Hepatocyte (in vitro differentiated cells): ENCODE data around the gene RAB12. TPM values are rescaled to one million over a fixed set of nuclear protein-coding genes. Genes with fewer than 3 reads are reported as not detected.

Experiments used
- DNase-seq: peaks from one replicate; pipeline ENCODE4 v3.0.0-alpha.2; 2016; ENCODE audit warnings: low spot score
- H2AFZ ChIP-seq: fragments of 200-600 bp; sonication (generic); 2 replicates; pipeline ENCODE4 v1.6.0; 2016; ENCODE audit warnings: antibody characterized with exemption, mild to moderate bottlenecking
- H3K27ac ChIP-seq: fragments of 200-600 bp; sonication (generic); 2 replicates; pipeline ENCODE4 v1.5.1; 2016; ENCODE audit warnings: mild to moderate bottlenecking
- H3K27me3 ChIP-seq: fragments of 200-600 bp; sonication (generic); 2 replicates; pipeline ENCODE4 v1.6.1; 2016
- H3K36me3 ChIP-seq: fragments of 200-600 bp; sonication (generic); replicated peaks from 2 replicates; pipeline ENCODE4 v1.5.1; 2016; ENCODE audit warnings: low read depth; ENCODE audit not compliant: insufficient read depth
- H3K4me1 ChIP-seq: fragments of 200-600 bp; sonication (generic); 2 replicates; pipeline ENCODE4 v1.5.1; 2016; ENCODE audit warnings: mild to moderate bottlenecking, moderate library complexity; ENCODE audit not compliant: insufficient read depth
- H3K4me2 ChIP-seq: fragments of 200-600 bp; sonication (generic); 2 replicates; pipeline ENCODE4 v1.6.0; 2016
- H3K4me3 ChIP-seq: fragments of 200-600 bp; sonication (generic); 2 replicates; pipeline ENCODE4 v1.5.1; 2016; ENCODE audit warnings: mild to moderate bottlenecking
- H3K79me2 ChIP-seq: fragments of 200-600 bp; sonication (generic); 2 replicates; pipeline ENCODE4 v1.6.0; 2017; ENCODE audit warnings: mild to moderate bottlenecking
- H3K9me2 ChIP-seq: fragments of 200-600 bp; sonication (generic); replicated peaks from 2 replicates; pipeline ENCODE4 v1.6.0; 2017; ENCODE audit warnings: mild to moderate bottlenecking; ENCODE audit not compliant: insufficient read depth
- H3K9me3 ChIP-seq: fragments of 200-600 bp; sonication (generic); 2 replicates; pipeline ENCODE4 v1.5.1; 2016; ENCODE audit warnings: low read depth, mild to moderate bottlenecking
- H4K20me1 ChIP-seq: fragments of 200-600 bp; sonication (generic); 2 replicates; pipeline ENCODE4 v1.6.0; 2016; ENCODE audit warnings: mild to moderate bottlenecking; ENCODE audit not compliant: insufficient read depth, poor library complexity, severe bottlenecking
- EZH2 ChIP-seq: fragments of 200-600 bp; sonication (generic); IDR thresholded peaks from 2 replicates; pipeline ENCODE4 v1.6.1; 2016; ENCODE audit warnings: antibody characterized with exemption, mild to moderate bottlenecking, borderline replicate concordance
- EZH2phosphoT487 ChIP-seq: fragments of 200-600 bp; sonication (generic); IDR thresholded peaks from one replicate; pipeline ENCODE4 v1.6.1; 2018; ENCODE audit warnings: antibody characterized with exemption, mild to moderate bottlenecking, low read depth, moderate library complexity; ENCODE audit not compliant: unreplicated experiment, severe bottlenecking
- WGBS: methylation state at CpG from one replicate; pipeline ENCODE4 v1.1.6; 2016; ENCODE audit warnings: low lambda C conversion rate; ENCODE audit errors: missing lambda C conversion rate; 5-methylcytosine and 5-hydroxymethylcytosine counted together
- polyA plus RNA-seq: library from polyadenylated mRNA; unstranded; fragments of >200 nt; fragmentation: Nextera tagmentation; extraction: Ambion mirVana; gene quantifications from 2 replicates; pipeline ENCODE4 v1.2.1, GENCODE V29; 2016
- total RNA-seq: library from RNA; depleted of rRNA; stranded (reverse); fragments of >200 nt; gene quantifications from 2 replicates; pipeline ENCODE4 v1.2.3, GENCODE V29; 2014
- TF ChIP-seq, protein P1 (sequence below): fragments of 200-600 bp; sonication (generic); IDR thresholded peaks from 2 replicates; pipeline ENCODE4 v1.5.1; 2016; ENCODE audit warnings: antibody characterized with exemption, mild to moderate bottlenecking; ENCODE audit not compliant: poor library complexity

RAB12 gene
- total and polyA plus RNA-seq, 2 experiments from 2014 or later: 4.7 to 33.2 TPM

- WGBS: 84% methylated on average over 8 of the region's 8 CpGs
- Histone ChIP-seq H4K20me1 (peaks cover 9% of the 10 kb centered on the region), H3K9me2 (no peaks in the 10 kb centered on the region), H3K4me3 (no peak overlapping the region), H3K9me3 (no peaks in the 10 kb centered on the region), H3K27me3 (no peaks in the 10 kb centered on the region), H3K27ac (no peak overlapping the region), H3K4me2 (no peak overlapping the region), H3K36me3 (no peaks in the 10 kb centered on the region), H3K79me2 (peaks cover 13% of the 10 kb centered on the region), H3K4me1 (peaks cover 18% of the 10 kb centered on the region), H2AFZ (no peak overlapping the region)
- TF ChIP-seq, protein P1, sequence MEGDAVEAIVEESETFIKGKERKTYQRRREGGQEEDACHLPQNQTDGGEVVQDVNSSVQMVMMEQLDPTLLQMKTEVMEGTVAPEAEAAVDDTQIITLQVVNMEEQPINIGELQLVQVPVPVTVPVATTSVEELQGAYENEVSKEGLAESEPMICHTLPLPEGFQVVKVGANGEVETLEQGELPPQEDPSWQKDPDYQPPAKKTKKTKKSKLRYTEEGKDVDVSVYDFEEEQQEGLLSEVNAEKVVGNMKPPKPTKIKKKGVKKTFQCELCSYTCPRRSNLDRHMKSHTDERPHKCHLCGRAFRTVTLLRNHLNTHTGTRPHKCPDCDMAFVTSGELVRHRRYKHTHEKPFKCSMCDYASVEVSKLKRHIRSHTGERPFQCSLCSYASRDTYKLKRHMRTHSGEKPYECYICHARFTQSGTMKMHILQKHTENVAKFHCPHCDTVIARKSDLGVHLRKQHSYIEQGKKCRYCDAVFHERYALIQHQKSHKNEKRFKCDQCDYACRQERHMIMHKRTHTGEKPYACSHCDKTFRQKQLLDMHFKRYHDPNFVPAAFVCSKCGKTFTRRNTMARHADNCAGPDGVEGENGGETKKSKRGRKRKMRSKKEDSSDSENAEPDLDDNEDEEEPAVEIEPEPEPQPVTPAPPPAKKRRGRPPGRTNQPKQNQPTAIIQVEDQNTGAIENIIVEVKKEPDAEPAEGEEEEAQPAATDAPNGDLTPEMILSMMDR: no peak
- TF ChIP-seq EZH2phosphoT487: no peak
- no peak for TF ChIP-seq EZH2
- DNase-seq: no peak
These were observed 3.3 kb upstream of the RAB12 start for GRCh38 chr18:8605974-8606373.

GRCh38 chr18:8607776-8608742 is 1.2 kb upstream of the RAB12 start:
- Histone ChIP-seq H3K27ac (peak overlapping the region; percentile 41), H3K79me2 (peaks cover 34% of the 10 kb centered on the region), H3K27me3 (no peaks in the 10 kb centered on the region), H2AFZ (peak overlapping the region; percentile 93), H3K9me3 (no peaks in the 10 kb centered on the region), H3K9me2 (no peaks in the 10 kb centered on the region), H3K36me3 (no peaks in the 10 kb centered on the region), H4K20me1 (peaks cover 28% of the 10 kb centered on the region), H3K4me2 (peak overlapping the region; percentile 82), H3K4me1 (peaks cover 29% of the 10 kb centered on the region), H3K4me3 (peak overlapping the region; percentile 57)
- no peak for DNase-seq
- 65% methylated on average over 18 of the region's 18 CpGs for WGBS
- TF ChIP-seq EZH2phosphoT487 (no peak), EZH2 (peak; percentile 49)
- TF ChIP-seq, protein P1: no peak

- Histone ChIP-seq H4K20me1 (peaks cover 45% of the 10 kb centered on the region), H3K4me3 (peak overlapping the region; percentile 86), H2AFZ (peak overlapping the region; percentile 63), H3K27me3 (no peaks in the 10 kb centered on the region), H3K79me2 (peaks cover 52% of the 10 kb centered on the region), H3K9me3 (no peaks in the 10 kb centered on the region), H3K4me1 (peaks cover 34% of the 10 kb centered on the region), H3K9me2 (no peaks in the 10 kb centered on the region), H3K27ac (peak overlapping the region; percentile 51), H3K36me3 (no peaks in the 10 kb centered on the region), H3K4me2 (peak overlapping the region; percentile 98)
- TF ChIP-seq, protein P1: no peak
- TF ChIP-seq EZH2phosphoT487: no peak
- TF ChIP-seq EZH2: no peak
- DNase-seq: peak; percentile 34
- WGBS: under 1% methylated on average over 61 of the region's 78 CpGs
These were observed 622 bp downstream of the RAB12 start for GRCh38 chr18:8609659-8610458.
